CD4-positive, alpha-beta T cell (primary cell): ENCODE results near the gene CGA. TPM values are rescaled to one million over a fixed set of nuclear protein-coding genes. Genes with fewer than 3 reads are reported as not detected.

Experiments
- ATAC-seq: fragments of 200-7000 bp; cut with Tn5 transposase; one replicate; pipeline ENCODE4 v1.10.0; 2022; ENCODE audit warnings: mild to moderate bottlenecking; ENCODE audit not compliant: poor library complexity
- CTCF ChIA-PET: fragments of 350-600 bp; sonication (Branson Sonifier 250); formaldehyde crosslinking; loops from one replicate; lab custom pipeline; 2021; ENCODE audit warnings: antibody characterized with exemption, inconsistent platforms; lab: Charles Lee
- POLR2A ChIA-PET: fragments of 350-600 bp; sonication (Branson Sonifier 250); formaldehyde crosslinking; loops from one replicate; lab custom pipeline; 2021; ENCODE audit warnings: antibody characterized with exemption, inconsistent platforms; lab: Charles Lee
- DNase-seq, 14 experiments: peaks; one replicate each; pipeline ENCODE4 v3.0.0-alpha.2; 2013 to 2020; ENCODE audit warnings: mixed read lengths in 2 of 14
- H3K27ac ChIP-seq, 2 donors: one replicate each; pipeline versions ENCODE4 v1.5.1 to v1.7.0; 2013; ENCODE audit warnings: low read length in 2 of 2, low read depth in 1 of 2, mild to moderate bottlenecking in 1 of 2
- H3K27me3 ChIP-seq, 2 experiments: 1 replicate in 1 of 2; 2 replicates in 1 of 2; pipeline versions ENCODE4 v1.6.1 to v1.7.0; 2013; ENCODE audit warnings: low read length in 2 of 2, control low read depth in 1 of 2, mild to moderate bottlenecking in 1 of 2, moderate library complexity in 1 of 2; ENCODE audit not compliant: insufficient read depth in 2 of 2, control insufficient read depth in 1 of 2
- H3K36me3 ChIP-seq: one replicate; pipeline ENCODE4 v1.6.1; 2013; ENCODE audit warnings: low read length, control low read depth; ENCODE audit not compliant: insufficient read depth
- H3K4me1 ChIP-seq: one replicate; pipeline ENCODE4 v1.6.1; 2013; ENCODE audit warnings: low read length, control low read depth; ENCODE audit not compliant: insufficient read depth
- H3K4me3 ChIP-seq: one replicate; pipeline ENCODE4 v1.5.1; 2013; ENCODE audit warnings: mild to moderate bottlenecking, low read length, moderate library complexity
- H3K9me3 ChIP-seq, 2 experiments: 1 replicate in 1 of 2; 2 replicates in 1 of 2; pipeline versions ENCODE4 v1.6.1 to v1.7.0; 2013; ENCODE audit warnings: low read length in 2 of 2, mild to moderate bottlenecking in 2 of 2, control low read depth in 1 of 2, moderate library complexity in 1 of 2; ENCODE audit not compliant: control insufficient read depth in 1 of 2, insufficient read depth in 1 of 2
- H3K27ac Mint-ChIP-seq: one replicate; pipeline ENCODE4 v1.8.0; 2020; ENCODE audit warnings: mixed read lengths
- H3K27me3 Mint-ChIP-seq: one replicate; pipeline ENCODE4 v1.8.0; 2021; ENCODE audit warnings: mixed read lengths
- H3K36me3 Mint-ChIP-seq: one replicate; pipeline ENCODE4 v1.8.0; 2021; ENCODE audit warnings: low read depth, mixed read lengths
- H3K4me1 Mint-ChIP-seq: one replicate; pipeline ENCODE4 v1.8.0; 2021; ENCODE audit warnings: low read depth, mixed read lengths
- H3K4me3 Mint-ChIP-seq: one replicate; pipeline ENCODE4 v1.8.0; 2020; ENCODE audit warnings: mild to moderate bottlenecking, mixed read lengths
- H3K9me3 Mint-ChIP-seq: one replicate; pipeline ENCODE4 v1.8.0; 2020; ENCODE audit warnings: mixed read lengths
- CTCF ChIP-seq: fragments of 200-600 bp; IDR thresholded peaks from one replicate; pipeline ENCODE4 v1.8.0; 2022; ENCODE audit warnings: antibody characterized with exemption, mild to moderate bottlenecking
- intact Hi-C, 2 experiments: fragments of 100-400 bp; cut with DNase I in 1 of 2; cut with micrococcal nuclease in 1 of 2; formaldehyde crosslinking; loops; one replicate each; pipeline versions ENCODE4 v1.15.1 to v1.9.0; 2023 to 2025; cut with DNase I, micrococcal nuclease
- total RNA-seq, 174 experiments: library from RNA in 2 of 174; stranded (reverse) in 2 of 174; gene quantifications; one replicate each; pipeline ENCODE4 v1.2.3 and lab custom pipeline; 2021 to 2026

Gene CGA
- total RNA-seq, 2 experiments from 2014 or later = not detected

- Mint-ChIP-seq H3K9me3 (no peaks in the 10 kb centered on the region), H3K27ac (no peak overlapping the region), H3K36me3 (no peaks in the 10 kb centered on the region), H3K4me1 (no peaks in the 10 kb centered on the region), H3K27me3 (peaks cover 13% of the 10 kb centered on the region), H3K4me3 (no peak overlapping the region)
- H3K4me3 ChIP-seq = no peak overlapping the region
- CTCF ChIA-PET = no interaction called here
- ATAC-seq = no peak
- H3K9me3 ChIP-seq = no peaks in the 10 kb centered on the region
- no peak for DNase-seq
- TF ChIP-seq CTCF = no peak
- no peaks in the 10 kb centered on the region for H3K4me1 ChIP-seq
- POLR2A ChIA-PET = no interaction called here
- H3K27me3 ChIP-seq = no peaks in the 10 kb centered on the region
- H3K36me3 ChIP-seq = no peaks in the 10 kb centered on the region
- intact Hi-C loops = no loop called here
- H3K27ac ChIP-seq = no peak overlapping the region
Observed at GRCh38 chr6:87105823-87106222, 10.9 kb upstream of the CGA start.

GRCh38 chr6:87104667-87105066, 9.8 kb upstream of the CGA start:
- Mint-ChIP-seq H3K4me3 (no peak overlapping the region), H3K36me3 (no peaks in the 10 kb centered on the region), H3K9me3 (no peaks in the 10 kb centered on the region), H3K27me3 (peaks cover 10% of the 10 kb centered on the region), H3K27ac (no peak overlapping the region), H3K4me1 (no peaks in the 10 kb centered on the region)
- Histone ChIP-seq H3K27ac (no peak overlapping the region), H3K4me1 (no peaks in the 10 kb centered on the region), H3K9me3 (no peaks in the 10 kb centered on the region), H3K4me3 (no peak overlapping the region), H3K36me3 (no peaks in the 10 kb centered on the region), H3K27me3 (no peaks in the 10 kb centered on the region)
- ChIA-PET CTCF (no interaction called here), POLR2A (no interaction called here)
- TF ChIP-seq CTCF = no peak
- intact Hi-C loops = no loop called here
- ATAC-seq = no peak
- DNase-seq = no peak

- no peak overlapping the region for H3K4me3 Mint-ChIP-seq
Observed at GRCh38 chr6:87103977-87104601, 9.2 kb upstream of the CGA start.

More at GRCh38 chr6:87103977-87104601, 9.2 kb upstream of the CGA start:
- no peaks in the 10 kb centered on the region for H3K4me1 Mint-ChIP-seq
- no peak for TF ChIP-seq CTCF
- Histone ChIP-seq H3K4me3 (no peak overlapping the region), H3K36me3 (no peaks in the 10 kb centered on the region), H3K27ac (no peak overlapping the region), H3K4me1 (no peaks in the 10 kb centered on the region), H3K9me3 (no peaks in the 10 kb centered on the region), H3K27me3 (no peaks in the 10 kb centered on the region)
- POLR2A ChIA-PET = no interaction called here
- no peak for DNase-seq
- no peak overlapping the region for H3K27ac Mint-ChIP-seq
- no peak for ATAC-seq
- peaks cover 12% of the 10 kb centered on the region for H3K27me3 Mint-ChIP-seq
- no peaks in the 10 kb centered on the region for H3K36me3 Mint-ChIP-seq
- CTCF ChIA-PET = no interaction called here
- intact Hi-C loops = no loop called here
- no peaks in the 10 kb centered on the region for H3K9me3 Mint-ChIP-seq
